AG04449 (cell line): ENCODE data around the gene MAT2A.

Experiments
- CTCF ChIA-PET: fragments of 350-600 bp; formaldehyde crosslinking; extraction: SDS; loops from one replicate; lab custom pipeline; 2021; ENCODE audit warnings: antibody characterized with exemption; lab: Yijun Ruan, JAX
- POLR2A ChIA-PET: fragments of 400-600, 350-600 bp; formaldehyde crosslinking; extraction: SDS; loops from one replicate; lab custom pipeline; 2020; ENCODE audit warnings: antibody characterized with exemption, inconsistent platforms; lab: Yijun Ruan, JAX
- DNase-seq: peaks from one replicate; pipeline ENCODE4 v3.0.0-alpha.2; 2010; ENCODE audit warnings: low read depth, low spot score
- H3K4me3 ChIP-seq: 2 replicates; pipeline ENCODE4 v1.5.1; 2011; ENCODE audit warnings: low read depth, mild to moderate bottlenecking, control low read depth, low read length
- CTCF ChIP-seq: IDR thresholded peaks from one replicate; pipeline ENCODE4 v1.5.1; 2011; ENCODE audit warnings: mild to moderate bottlenecking, moderate library complexity, low read length, control low read depth, inconsistent platforms; ENCODE audit not compliant: insufficient read depth; ENCODE audit errors: missing control alignments

The MAT2A gene

GRCh38 chr2:85577386-85578242 is 38.6 kb downstream of the MAT2A start, which contains the start of gene VAMP8:
Gene VAMP8 (plus strand): TSS chr2:85577586. CDS start chr2:85577647, 61 bp downstream.
- no peak for DNase-seq
- ChIA-PET POLR2A (no interaction called here), CTCF (interaction anchor here (1.0 to 1.4 kb wide), 4 partner anchors 13 to 27 kb away, joined by 3 to 4 read pairs (median 3); partner anchors contain the start of gene RNF181)
- TF ChIP-seq CTCF, result no peak
- no peak within 1 kb of the TSS for H3K4me3 ChIP-seq

GRCh38 chr2:85578243-85579180 is 39.5 kb downstream of the MAT2A start:
- no peak for TF ChIP-seq CTCF
- POLR2A ChIA-PET, result no interaction called here
- DNase-seq, result no peak
- CTCF ChIA-PET, result interaction anchor here (1.0 to 1.2 kb wide), 2 partner anchors 16 to 17 kb away, joined by 3 to 4 read pairs; partner anchors contain the start of gene RNF181
- no peak overlapping the region for H3K4me3 ChIP-seq

- no peak overlapping the region for H3K4me3 ChIP-seq
- ChIA-PET CTCF (interaction anchor here (1.0 to 1.1 kb wide), 2 partner anchors 15 to 160 kb away, joined by 3 read pairs; no protein-coding TSS in a partner anchor), POLR2A (no interaction called here)
- no peak for TF ChIP-seq CTCF
- no peak for DNase-seq
These were observed 40.4 kb downstream of the MAT2A start for GRCh38 chr2:85579266-85579935.

GRCh38 chr2:85580206-85580605 is 41.2 kb downstream of the MAT2A start:
- no peak for DNase-seq
- POLR2A ChIA-PET, result interaction anchor here (1.5 kb wide), 1 partner anchor 42 kb away, joined by 4 read pairs; no protein-coding TSS in a partner anchor
- CTCF ChIA-PET, result interaction anchor here (1.0 to 1.1 kb wide), 2 partner anchors 14 to 160 kb away, joined by 3 read pairs; no protein-coding TSS in a partner anchor
- H3K4me3 ChIP-seq, result no peak overlapping the region
- no peak for TF ChIP-seq CTCF

- TF ChIP-seq CTCF, result no peak
- no peak overlapping the region for H3K4me3 ChIP-seq
- DNase-seq, result no peak
- ChIA-PET CTCF (no interaction called here), POLR2A (no interaction called here)
These were observed 43.5 kb downstream of the MAT2A start for GRCh38 chr2:85582492-85582891.
